ENCODE measurements around the gene DNAH14.
"Not testable (repeated sequence)": the region's sequence is repeated elsewhere in the genome, so short reads cannot be mapped to it uniquely, and the experiment has no call there.

The DNAH14 gene

DNA sequence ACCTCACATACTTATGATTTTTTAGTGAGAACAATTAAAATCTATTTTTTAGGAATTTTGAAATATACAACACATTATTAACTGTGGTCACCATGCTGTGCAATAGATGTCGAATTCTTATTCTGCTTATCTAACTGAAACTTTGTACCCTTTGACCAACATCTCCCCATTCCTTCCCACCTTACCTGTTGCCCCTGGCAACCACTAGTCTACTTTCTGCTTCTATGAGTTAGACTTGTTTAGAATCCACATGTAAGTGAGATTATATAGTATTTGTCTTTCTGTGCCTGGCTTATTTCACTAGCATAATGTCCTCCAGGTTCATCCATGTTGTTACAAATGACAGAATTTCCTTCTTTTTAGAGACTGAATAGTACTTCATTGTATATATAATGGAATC is 330.1 kb downstream of the DNAH14 start:
- no peak for DNase-seq

DNA sequence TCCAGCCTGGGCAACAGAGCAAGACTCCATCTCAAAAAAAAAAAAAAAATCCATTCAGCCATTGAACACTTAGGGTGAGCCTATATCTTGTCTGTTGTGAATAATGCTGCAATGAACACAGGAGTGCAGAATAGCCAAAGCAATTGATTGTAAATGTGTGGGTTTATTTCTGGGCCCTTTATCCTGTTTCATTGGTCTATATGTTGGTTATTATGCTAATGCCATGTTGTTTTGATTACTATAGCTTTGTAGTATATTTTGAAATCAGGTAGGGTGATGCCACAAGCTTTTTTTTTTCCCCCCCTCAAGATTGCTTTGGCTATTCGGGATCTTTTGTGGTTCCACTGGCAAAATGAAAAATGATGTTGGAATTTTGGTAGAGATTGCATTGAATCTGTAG is 330.8 kb downstream of the DNAH14 start:
- no peak for DNase-seq

DNA sequence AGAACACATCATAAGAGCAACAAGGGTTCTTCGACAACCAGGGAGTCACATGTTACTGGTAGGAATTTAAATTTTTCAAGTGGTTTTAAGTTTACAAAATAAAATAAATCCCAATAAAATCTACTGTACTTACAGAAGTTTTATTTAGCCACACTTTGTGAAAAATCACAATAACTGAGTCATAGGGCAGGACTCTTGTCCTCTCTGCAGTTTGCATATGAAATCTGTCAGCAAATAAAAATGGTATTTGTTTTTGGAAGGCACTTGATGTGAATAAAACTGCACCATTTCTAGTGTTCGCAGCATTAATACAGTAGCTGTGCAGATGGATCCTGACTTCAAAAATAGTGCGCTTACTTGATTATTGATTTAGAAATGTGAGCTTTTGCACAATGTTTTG is 348.0 kb downstream of the DNAH14 start:
- no peak for DNase-seq

DNA sequence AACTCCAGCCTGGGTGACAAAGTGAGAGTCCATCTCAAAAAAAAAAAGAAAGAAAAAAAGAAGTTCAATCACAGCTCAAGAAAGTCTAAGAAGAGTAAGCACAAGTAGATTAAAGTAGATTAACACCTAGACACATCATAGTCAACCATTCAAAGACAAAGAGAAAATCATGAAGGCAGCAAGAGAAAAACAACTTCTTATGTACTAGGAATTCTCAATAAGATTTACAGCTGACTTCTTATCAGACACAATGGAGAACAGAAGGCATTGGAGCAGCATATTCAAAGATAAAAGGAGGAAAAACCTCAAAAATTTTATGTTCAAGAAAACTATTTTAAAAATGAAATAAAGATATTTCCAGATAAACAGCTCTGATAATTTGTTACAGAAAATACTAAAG is 351.1 kb downstream of the DNAH14 start:
- DNase-seq: no peak

DNA sequence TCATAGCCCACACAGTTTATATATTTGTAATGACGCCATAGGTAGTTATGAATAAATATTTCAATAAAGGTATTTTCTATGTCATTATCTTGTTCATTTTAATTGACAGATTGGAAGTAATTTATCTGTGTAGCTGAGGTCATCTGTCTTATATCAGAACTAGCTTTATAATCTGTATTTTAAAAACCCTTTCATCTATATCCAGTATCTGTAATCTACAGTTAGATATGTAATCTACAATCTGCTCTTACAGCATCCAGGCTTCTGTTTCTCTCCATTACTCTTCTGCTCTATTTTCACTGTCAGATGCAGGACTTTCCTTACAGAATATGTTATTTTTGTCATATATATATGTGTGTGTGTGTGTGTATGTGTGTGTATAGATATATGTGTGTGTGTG is 360.8 kb downstream of the DNAH14 start:
- no peak for DNase-seq

DNA sequence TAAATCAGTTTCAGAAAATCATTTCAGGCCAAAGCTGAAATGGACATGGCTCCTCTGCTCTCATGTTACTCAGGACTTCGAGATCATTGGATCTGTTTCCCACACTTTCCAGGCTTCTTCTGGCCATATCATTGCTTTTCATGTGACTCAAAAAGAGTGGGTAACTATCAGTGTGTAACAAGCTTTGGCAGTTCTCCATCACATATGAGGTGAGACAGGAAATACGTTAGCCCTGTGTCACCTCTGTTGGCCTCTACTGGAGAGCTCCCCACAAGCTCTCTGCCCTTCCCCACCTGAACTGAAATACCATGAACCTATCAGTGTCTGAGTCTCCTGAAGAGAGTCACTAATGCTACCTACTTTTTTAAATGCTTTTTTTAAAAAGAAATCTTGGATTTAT is 370.1 kb downstream of the DNAH14 start:
- no peak for DNase-seq

DNA sequence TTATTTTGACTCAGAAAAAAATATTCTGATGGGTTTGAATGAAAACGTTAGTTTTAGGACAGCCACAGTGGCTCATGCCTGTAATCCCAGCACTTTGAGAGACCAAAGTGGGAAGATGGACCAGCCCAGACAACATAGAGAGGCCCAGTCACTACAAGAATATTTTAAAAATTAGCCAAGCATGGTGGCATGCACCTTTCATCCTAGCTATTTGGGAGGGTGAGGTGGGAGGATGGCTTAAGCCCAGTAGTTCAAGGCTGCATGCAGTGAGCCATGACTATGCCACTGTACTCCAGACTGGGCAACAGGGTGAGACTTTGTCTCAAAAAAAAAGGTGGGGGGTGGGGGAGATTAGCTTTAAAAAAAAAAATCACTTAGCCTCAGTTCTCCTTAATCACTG is 370.9 kb downstream of the DNAH14 start:
- DNase-seq: no peak

DNA sequence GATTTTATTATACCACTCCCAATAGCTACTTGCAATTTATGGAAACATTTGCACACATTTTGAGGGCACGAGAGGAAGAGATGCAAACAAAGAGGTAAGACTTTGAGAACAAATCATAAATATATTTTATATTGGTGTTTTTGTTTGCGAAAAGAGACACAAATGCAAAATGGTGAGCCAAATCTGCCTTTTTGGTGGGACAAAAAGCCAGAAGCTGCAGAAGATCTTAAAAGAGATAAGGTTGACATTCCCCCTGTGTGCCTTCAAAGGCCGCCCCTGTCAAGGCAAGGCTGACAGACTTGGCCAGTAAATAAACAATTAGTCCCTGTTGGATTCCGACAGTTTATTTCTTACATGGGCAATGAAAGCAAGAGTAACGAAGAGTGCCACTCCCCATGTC is 375.5 kb downstream of the DNAH14 start:
- no peak for DNase-seq

DNA sequence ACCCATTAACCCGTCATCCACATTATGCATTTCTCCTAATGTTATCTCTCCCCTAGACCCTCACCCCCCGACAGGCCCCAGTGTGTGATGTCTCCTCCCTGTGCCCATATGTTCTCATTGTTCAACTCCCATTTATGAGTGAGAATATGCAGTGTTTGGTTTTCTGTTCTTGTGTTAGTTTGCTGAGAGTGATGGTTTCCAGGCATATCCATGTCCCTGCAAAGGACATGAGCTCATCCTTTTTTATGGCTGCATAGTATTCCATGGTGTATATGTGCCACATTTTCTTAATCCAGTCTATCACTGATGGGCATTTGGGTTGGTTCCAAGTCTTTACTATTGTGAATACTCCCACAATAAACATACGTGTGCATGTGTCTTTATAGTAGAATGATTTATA is 381.1 kb downstream of the DNAH14 start:
- not testable (repeated sequence) for DNase-seq

DNA sequence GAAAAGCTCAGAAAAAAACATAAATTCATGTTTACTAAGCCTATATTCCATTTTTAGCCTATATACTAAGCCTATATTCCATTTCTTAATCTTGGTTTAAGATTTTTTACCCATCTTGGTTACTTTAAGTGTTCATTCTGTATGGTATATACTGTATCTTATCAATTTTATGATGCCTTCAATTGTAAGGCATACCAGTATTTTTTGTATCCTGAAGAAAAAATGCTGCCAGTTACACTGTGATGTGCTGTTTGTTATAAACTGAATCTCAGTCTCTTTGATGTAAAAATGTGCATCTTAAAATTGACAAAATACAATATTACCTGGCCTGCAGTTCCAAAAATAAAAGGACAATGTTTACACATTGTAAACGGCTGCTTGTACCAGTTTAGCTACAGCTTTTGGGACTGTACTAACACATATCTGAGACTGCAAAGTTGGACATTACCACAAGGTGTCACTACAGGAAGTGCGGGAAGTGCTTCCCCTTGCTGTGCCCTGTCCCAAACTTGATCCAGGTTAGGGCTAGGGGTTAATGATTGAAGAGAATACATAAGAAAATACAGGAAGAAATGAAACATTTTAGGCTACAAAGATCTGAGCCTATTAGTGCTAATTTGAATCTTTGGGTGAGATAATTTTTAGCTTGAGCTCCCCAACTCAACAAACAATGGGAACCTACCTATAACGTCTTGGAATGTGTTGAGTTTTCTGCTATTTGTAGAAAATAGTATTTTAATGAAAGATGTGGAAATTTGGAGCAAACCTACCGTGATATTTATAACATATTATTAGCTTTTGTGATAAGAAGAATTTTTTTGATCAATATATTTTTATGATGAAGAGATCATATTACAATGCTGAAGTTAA is 389.5 kb downstream of the DNAH14 start:
- DNase-seq: no peak

DNA sequence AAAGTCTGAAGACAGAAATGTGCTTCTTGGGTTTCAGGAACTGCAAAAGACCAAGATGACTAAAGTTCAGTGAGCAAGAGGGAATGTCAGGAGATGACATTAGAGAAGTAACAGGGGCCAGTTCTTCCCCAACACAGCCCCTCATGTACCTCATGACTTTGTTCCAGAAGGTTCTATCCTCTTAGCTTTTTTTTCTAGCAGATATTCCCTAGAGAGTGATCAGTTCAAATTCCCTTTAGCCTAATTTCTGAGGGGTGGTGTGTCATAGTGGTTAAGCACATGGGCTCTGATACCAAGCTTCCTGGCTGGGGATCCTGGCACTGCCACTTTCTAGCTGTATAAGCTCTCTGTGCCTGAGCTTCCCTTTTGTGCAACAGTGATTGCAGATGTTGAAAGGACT is 390.4 kb downstream of the DNAH14 start:
- DNase-seq: no peak

DNA sequence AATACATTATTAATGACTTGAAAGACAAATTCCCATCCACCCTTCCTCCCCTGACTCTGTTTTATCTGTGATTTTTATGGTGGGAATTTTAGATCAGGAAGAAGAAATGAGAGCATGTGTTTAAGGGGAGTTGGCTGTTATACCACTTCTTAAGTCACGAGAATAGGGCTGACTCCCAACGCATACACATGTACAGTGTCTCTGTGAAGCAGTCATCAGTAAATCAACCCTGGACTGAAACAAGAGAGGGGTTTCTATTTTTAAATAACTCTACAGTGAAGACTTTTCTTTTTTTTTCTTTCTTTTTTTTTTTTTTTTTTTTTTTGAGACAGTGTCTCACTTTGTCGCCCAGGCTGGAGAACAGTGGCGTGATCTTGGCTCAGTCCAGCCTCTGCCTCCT is 392.3 kb downstream of the DNAH14 start:
- DNase-seq: no peak

DNA sequence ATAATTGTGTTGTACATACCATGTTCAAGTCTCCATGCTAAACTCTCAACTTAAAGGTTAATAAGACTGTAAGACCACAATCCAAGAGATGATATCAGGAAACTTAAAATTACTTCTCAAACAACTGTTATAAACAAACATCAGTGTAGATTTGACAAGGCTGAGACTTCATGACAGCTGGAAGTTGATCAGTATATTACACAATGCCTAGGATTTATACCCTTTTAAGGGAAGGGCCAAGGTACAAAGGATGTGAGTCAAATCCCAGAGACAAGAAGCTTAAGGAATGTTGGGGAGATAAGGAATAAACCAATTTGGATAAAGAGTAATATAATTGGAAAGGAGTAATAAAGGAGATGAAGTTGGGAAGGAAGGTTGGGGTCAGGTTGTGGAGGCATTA is 399.6 kb downstream of the DNAH14 start:
- DNase-seq: no peak

DNA sequence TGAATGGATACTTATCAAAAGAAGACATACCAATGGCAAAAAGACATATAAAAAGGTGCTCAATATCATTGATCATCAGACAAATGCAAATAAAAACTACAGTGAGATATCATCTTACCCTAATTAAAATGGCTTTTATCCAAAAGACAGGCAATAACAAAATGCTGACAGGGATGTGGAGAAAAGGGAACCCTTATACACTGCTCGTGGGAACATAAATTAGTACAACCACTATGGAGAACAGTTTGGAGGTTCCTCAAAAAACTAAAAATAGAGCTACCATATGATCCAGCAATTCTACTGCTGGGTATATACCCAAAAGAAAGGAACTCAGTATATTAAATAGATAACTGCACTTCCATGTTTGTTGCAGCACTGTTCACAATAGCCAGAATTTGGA is 400.5 kb downstream of the DNAH14 start:
- DNase-seq: not testable (repeated sequence)

DNA sequence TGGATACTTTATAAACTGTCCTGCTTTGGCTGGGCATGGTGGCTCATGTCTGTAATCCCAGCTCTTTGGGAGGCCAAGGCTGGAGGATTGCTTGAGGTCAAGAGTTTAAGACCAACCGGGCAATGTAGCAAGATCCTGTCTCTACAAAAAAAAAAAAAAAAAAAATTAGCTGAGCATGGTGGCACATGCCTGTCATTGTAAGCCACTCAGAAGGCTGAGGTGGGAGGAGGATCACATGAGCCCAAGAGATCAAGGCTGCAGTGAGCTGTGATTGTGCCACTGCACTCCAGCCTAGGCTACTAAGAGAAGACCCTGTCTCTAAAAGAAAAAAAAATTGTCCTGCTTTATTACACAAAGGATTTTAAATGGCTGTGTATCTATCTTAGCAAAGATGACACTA is 403.2 kb downstream of the DNAH14 start:
- no peak for DNase-seq

DNA sequence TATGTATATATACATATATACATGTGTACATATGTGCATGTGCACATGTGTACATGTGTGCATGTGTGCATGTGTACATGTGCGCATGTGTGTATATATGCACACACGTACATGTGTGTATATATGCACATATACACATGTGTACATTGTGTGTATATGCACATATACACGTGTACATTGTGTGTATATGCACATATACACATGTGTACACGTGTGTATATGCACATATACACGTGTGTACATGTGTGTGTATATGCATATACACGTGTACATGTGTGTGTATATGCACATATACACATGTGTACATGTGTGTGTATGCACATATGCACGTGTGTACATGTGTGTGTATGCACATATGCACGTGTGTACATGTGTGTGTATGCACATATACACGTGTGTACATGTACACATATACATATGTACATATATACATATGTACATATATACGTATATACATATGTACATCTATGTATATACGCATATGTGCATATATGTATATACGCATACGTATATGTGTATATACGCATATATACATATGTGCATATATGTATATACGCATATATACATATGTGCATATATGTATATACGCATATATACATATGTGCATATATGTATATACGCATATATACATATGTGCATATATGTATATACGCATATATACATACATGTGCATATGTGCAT is 405.8 kb downstream of the DNAH14 start:
- not testable (repeated sequence) for DNase-seq

DNA sequence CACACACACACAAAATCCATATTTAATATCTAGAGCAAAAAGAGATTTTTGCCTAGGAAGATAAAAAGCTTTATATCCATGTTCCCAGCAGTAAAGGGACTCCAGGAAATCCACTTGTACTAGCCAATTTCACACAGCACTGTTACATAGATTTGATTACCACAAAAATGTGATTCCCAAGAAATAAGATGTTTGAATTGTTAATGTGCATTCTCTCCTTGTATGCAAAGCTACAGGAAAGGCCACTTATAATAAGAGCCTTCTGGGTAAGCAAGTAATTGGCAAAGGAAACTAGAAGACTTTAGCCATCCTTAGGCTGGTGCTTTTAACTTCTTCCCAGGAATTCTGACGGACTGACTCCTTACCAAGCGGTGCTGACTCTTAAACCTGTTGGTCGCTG is 409.1 kb downstream of the DNAH14 start:
- no peak for DNase-seq

DNA sequence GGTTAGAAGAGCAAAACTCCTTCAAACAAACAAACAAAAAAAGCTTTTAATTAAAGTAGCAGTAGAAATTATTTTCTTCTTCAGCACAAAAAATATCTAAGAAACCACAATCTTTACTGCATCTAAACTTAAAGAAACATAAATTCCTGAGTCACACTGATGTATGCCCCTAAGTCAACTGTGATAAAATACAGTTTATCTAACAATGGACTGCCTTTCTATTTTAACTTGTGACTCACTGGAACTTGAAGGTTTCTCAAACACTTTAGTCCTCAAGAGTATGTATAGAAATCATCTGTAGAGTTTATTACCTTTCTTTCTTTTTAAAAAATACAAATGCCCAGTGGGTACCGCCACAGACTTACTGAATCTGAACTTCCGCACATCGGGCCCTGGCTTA is 412.2 kb downstream of the DNAH14 start:
- DNase-seq: no peak

DNA sequence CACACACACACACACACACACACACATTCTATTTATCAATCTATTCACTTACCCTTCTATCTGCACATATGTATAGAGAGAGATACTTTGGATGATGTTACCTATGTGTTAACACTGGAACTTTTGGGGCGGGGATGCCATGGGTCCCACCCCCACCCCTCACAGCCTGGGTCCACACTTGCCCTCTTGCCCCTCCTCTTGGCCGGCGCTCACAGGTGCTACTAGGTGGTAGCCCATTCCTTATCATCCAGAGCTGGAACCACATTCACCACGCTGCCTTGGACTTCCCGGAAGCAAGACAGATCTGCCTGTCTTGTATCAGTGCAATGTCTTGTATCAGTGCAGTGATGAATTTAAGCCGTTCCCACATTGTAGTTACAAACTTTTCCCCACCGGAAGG is 413.2 kb downstream of the DNAH14 start:
- DNase-seq: no peak

DNA sequence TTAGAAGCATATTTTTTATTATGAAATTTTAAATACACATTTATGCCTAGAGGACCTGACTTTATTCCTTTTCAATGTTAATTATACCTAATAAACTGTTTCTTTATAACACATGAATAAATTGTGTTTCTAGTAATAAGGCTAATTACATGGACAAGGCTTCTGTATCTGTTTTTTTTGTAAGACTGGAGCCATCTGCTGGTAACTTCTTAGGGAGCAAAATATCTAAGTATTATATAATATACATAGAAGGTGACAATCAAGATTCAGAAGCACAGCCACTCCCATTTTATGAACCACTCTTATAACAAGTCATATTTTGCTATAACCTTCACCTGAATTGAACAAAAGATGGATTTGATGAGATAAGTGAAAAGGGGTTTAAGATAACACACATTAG is 414.1 kb downstream of the DNAH14 start:
- DNase-seq: no peak

DNA sequence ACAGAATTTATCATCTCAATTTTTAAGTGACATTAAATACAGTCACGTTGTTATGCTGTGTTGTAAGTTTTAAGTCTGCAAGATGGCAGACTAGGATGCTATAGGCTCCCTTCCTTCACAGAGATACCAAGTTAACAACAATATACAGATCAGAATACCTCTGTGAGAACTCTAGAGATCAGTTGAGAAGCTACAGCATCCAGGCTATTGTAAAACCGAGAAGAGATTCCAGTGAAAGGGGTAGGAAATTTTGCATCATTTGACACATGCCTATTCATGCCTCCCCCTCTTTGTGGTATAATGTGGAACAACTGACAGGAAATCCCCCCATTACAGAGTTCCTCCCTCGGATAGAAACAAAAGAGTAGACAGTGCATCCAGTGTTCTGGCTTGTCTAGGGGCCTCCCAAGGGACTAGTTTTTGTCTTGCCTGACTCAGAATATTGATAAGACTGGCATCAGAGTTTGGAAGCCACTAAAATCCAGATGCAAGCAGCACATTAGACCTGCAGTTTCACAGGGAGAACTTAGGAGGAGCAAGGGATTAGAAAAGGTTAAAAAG is 417.7 kb downstream of the DNAH14 start:
- no peak for DNase-seq

DNA sequence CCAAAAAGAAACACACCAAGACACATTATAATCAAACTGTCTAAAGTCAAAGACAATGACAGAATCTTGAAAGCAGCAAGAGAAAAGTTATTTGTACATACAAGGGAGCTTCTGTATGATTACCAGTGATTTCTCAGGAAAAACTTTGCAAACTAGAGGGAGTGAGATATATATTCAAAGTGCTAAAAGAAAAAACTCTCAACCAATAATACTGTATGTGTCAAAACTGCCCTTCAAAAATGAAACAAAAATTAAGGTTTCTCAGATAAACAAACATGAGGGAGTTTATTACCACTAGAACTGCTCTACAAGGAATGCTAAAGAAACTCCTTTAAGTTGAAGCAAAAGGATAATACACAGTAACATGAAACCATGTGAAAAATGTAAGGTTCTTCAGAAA is 418.9 kb downstream of the DNAH14 start:
- DNase-seq: no peak

DNA sequence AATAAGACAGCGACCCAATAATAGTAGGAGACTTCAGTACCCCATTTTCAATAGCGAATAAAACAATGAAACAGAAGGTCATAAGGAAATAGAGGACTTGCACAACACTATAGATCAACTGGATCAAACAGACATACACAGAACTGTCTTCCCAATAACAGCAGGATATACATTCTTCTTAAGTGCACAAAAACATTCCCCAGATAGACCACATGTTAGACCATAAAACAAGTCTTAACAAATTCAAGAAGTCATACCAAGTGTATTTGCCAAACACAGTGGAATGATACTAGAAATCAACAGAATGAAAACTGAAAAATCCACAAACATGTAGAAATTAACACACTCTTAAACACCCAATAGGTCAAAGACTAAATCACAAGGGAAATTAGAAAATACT is 420.4 kb downstream of the DNAH14 start:
- no peak for DNase-seq

DNA sequence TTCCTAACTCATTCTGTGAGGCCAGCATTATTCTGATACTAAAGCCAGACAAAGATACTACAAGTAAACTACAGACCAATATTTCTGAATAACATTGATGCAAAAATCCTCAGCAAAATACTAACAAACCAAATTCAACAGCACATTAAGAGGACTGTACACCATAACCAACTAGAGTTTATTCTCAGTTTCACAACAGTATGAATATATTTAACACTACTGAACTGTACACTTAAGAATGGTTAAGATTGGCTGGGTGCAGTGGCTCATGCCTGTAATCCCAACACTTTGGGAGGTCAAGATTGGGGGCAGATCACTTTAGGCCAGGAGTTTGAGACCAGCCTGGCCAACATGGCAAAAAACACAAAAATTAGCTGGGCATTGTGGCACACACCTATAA is 421.4 kb downstream of the DNAH14 start:
- DNase-seq: no peak

Data from effector CD4-positive, alpha-beta T cell (primary cell).